ENCODE measurements around the gene ARHGAP24. TPM values are rescaled to one million over a fixed set of nuclear protein-coding genes. Genes with fewer than 3 reads are reported as not detected.

Gene ARHGAP24
- total and polyA plus RNA-seq, 7 donors: 0.46 to 40.4 (median 23.1) TPM

DNA sequence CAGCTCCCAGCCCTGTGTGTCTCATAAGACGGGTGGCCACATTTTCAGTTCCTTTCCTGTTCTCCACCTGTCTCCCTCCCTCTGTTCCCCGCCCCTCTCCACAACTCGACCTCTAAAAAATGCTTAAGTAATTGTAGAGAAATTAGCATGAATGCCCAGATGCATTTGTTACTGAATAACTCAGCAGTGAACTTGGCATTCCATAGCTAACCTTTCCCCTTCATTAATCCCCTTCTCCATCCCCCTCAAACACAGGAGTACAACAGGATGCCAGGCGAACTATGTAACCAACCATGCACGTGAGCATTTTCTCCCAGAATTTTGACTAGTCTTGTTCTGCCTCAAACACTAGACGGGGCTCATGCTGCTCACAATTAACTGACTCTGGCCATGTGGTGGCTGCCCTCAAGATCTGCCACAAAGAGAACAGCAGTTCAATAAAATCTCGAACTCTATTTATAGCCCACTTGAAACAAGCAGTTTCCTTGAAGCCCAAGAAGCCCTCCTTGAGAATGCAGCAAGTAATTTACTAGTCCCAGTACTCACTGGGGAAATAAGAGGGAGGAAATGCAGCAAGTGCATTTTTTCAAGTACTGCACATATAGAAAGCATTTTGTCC is 351.2 kb downstream of the ARHGAP24 start:
- Histone ChIP-seq H3K9me3 (no peaks in the 10 kb centered on the region), H3K27ac (peak overlapping the region in 2 of 4 donors; percentile 35 to 43), H3K4me3 (no peak overlapping the region), H3K36me3 (no peaks in the 10 kb centered on the region), H3K27me3 (no peaks in the 10 kb centered on the region), H3K4me1 (peaks cover 0 to 54% (median 44%) of the 10 kb centered on the region in 4 donors)
- intact Hi-C loops (cut with DNase I): no loop called here
- DNase-seq: no peak
- 9 to 17% methylated on average over 7 of the region's 7 CpGs for WGBS, 2 donors
- no peak for TF ChIP-seq POLR2AphosphoS5 (IDR thresholded peaks at IDR 0.05)
- no peak for TF ChIP-seq POLR2A (IDR thresholded peaks at IDR 0.05)
- TF ChIP-seq, protein P1, sequence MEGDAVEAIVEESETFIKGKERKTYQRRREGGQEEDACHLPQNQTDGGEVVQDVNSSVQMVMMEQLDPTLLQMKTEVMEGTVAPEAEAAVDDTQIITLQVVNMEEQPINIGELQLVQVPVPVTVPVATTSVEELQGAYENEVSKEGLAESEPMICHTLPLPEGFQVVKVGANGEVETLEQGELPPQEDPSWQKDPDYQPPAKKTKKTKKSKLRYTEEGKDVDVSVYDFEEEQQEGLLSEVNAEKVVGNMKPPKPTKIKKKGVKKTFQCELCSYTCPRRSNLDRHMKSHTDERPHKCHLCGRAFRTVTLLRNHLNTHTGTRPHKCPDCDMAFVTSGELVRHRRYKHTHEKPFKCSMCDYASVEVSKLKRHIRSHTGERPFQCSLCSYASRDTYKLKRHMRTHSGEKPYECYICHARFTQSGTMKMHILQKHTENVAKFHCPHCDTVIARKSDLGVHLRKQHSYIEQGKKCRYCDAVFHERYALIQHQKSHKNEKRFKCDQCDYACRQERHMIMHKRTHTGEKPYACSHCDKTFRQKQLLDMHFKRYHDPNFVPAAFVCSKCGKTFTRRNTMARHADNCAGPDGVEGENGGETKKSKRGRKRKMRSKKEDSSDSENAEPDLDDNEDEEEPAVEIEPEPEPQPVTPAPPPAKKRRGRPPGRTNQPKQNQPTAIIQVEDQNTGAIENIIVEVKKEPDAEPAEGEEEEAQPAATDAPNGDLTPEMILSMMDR (IDR thresholded peaks at IDR 0.05): no peak
- TF ChIP-seq EP300 (IDR thresholded peaks at IDR 0.05): no peak

DNA sequence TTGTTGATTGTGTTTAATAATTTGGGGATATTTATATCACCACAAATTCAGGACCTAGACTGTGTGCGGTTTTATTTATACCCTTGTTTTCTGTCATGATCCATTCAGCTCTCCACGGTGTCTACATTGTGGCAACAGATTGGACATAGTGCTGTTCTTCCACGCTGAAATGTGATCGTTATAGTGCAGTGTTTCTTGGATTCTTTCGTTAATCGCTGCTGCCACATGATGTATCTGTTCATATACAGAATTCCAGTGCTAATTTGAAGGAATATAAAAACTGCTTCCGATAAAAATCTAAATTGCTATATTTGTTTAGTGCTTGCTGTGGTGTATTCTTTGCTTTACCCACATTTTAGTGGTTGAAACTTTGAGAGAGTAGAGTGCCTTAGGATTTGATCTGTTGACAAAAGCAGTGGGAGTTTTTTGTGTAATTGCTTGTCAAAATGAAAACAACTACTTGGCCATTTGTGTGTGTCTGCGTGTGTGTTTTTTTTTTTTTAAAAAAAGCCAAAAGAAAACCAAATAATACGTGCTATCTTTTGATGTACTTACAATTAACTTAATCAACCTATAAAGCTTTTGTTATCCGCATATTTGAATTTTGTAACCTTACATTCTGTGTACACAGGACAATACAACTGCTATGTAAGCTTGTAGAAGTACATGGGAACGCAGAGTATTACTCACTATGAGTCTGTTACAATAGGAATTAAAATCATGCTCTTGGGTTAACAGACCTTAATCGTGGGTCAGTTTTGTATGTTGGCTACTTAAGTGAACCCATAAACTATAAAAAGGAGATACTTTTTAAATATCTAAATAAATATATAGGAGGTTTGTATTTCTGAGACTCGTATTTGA is 353.3 kb downstream of the ARHGAP24 start:
- WGBS, 2 donors: 22 to 68% methylated on average over 13 of the region's 13 CpGs
- DNase-seq: no peak
- peak overlapping the region in 3 of 4 donors; percentile 8 to 54 (median 48) for H3K27ac ChIP-seq
- intact Hi-C loops (cut with DNase I): no loop called here
- no peaks in the 10 kb centered on the region for H3K27me3 ChIP-seq
- H3K4me3 ChIP-seq: no peak overlapping the region
- no peaks in the 10 kb centered on the region for H3K36me3 ChIP-seq
- no peak for TF ChIP-seq POLR2AphosphoS5 (IDR thresholded peaks at IDR 0.05)
- no peak for TF ChIP-seq POLR2A (IDR thresholded peaks at IDR 0.05)
- TF ChIP-seq, protein P1 (IDR thresholded peaks at IDR 0.05): no peak
- TF ChIP-seq EP300 (IDR thresholded peaks at IDR 0.05): no peak
- H3K9me3 ChIP-seq: no peaks in the 10 kb centered on the region
- peaks cover 0 to 51% (median 41%) of the 10 kb centered on the region in 4 donors for H3K4me1 ChIP-seq

DNA sequence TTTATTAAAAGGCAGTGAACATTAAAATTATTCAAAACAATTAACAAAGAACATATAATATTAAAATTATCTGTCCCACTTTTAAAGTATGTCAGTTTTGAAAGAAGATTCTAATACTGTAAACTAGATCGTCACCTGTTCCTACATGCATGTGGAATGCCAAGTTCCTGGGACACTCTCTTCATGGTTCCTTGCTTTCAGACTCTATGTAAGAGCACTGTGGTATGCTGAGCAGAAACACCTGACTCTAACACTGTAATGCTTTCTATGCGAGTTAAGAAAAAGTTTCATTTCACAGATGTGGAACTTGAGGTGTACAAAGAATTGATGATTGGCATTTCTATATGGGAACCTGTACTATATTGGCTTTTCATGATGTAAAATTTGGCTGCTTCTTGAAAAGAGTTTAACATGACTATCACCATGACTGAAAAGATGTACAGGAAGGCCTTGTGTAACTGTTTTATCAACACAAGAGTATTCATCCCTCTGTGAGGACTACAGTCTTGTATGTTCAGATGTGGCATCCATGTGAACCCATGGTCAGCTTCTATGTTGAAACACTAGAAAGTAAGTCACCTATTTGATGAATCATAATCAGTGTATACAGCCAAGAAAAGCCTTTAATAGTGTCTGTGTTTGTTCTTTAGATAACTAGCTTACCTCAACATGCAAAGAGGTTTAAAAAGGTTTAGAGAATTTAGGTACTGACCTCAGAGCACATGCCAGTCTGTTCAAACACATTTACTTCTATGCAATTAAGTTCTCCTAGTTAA is 354.5 kb downstream of the ARHGAP24 start:
- 71 to 97% methylated on average over 2 of the region's 2 CpGs for WGBS, 2 donors
- Histone ChIP-seq H3K27ac (no peak overlapping the region), H3K36me3 (no peaks in the 10 kb centered on the region), H3K4me1 (peaks cover 0 to 42% (median 32%) of the 10 kb centered on the region in 4 donors), H3K27me3 (no peaks in the 10 kb centered on the region), H3K4me3 (no peak overlapping the region), H3K9me3 (no peaks in the 10 kb centered on the region)
- TF ChIP-seq, protein P1 (IDR thresholded peaks at IDR 0.05): no peak
- no peak for TF ChIP-seq POLR2AphosphoS5 (IDR thresholded peaks at IDR 0.05)
- no peak for TF ChIP-seq POLR2A (IDR thresholded peaks at IDR 0.05)
- no peak for TF ChIP-seq EP300 (IDR thresholded peaks at IDR 0.05)
- intact Hi-C loops (cut with DNase I): no loop called here
- DNase-seq: no peak

DNA sequence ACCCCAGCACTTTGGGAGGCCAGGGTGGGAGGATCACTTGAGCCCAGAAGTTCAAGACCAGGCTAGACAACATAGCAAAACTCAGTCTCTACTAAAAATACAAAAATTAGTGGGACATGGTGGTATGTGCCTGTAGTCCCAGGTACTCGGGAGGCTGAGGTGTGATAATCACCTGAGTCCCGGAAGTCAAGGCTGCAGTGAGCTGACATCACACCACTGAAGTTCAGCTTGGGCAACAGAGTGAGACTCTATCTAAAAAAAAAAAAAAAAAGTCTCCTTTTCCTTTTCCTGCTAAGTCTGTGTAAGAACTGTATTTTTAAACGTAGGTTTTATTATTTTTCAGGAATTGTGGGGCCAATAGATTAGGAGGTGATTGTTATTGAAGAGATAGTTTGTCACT is 356.7 kb downstream of the ARHGAP24 start:
- Histone ChIP-seq H3K27me3 (no peaks in the 10 kb centered on the region), H3K36me3 (no peaks in the 10 kb centered on the region), H3K4me1 (peaks cover 0 to 33% (median 22%) of the 10 kb centered on the region in 4 donors), H3K9me3 (no peaks in the 10 kb centered on the region), H3K4me3 (no peak overlapping the region), H3K27ac (no peak overlapping the region)
- DNase-seq: no peak
- TF ChIP-seq POLR2AphosphoS5 (IDR thresholded peaks at IDR 0.05) (no peak), POLR2A (IDR thresholded peaks at IDR 0.05) (no peak), EP300 (IDR thresholded peaks at IDR 0.05) (no peak)
- TF ChIP-seq, protein P1 (IDR thresholded peaks at IDR 0.05): no peak
- WGBS, 2 donors: 84 to 91% methylated on average over 3 of the region's 3 CpGs
- intact Hi-C loops (cut with DNase I): no loop called here
